NOMO-1 (cell line): ENCODE measurements around the gene MRRF.
"Not testable (repeated sequence)": the region's sequence is repeated elsewhere in the genome, so short reads cannot be mapped to it uniquely, and the experiment has no call there.

Source experiments
- DNase-seq, 2 experiments: peaks; one replicate each; lab custom pipeline; 2025; ENCODE audit not compliant: unreplicated experiment in 2 of 2; lab: John Stamatoyannopoulos, UW

Gene MRRF

GRCh38 chr9:122268041-122268814, 3.5 kb downstream of the MRRF start:
- DNase-seq = no peak

- DNase-seq = no peak
Observed at GRCh38 chr9:122274055-122274454, 9.4 kb downstream of the MRRF start.

- DNase-seq = no peak
Observed at GRCh38 chr9:122276096-122276495, 11.4 kb downstream of the MRRF start.

- no peak for DNase-seq
Observed at GRCh38 chr9:122277285-122277897, 12.7 kb downstream of the MRRF start.

GRCh38 chr9:122281368-122281767, 16.7 kb downstream of the MRRF start:
- DNase-seq = no peak

- peak in 1 of 2 experiments; percentile 10 for DNase-seq
Observed at GRCh38 chr9:122286764-122287163, 22.1 kb downstream of the MRRF start.

GRCh38 chr9:122287214-122287720, 22.6 kb downstream of the MRRF start:
- DNase-seq = no peak

GRCh38 chr9:122291458-122291857, 26.8 kb downstream of the MRRF start:
- no peak for DNase-seq

- DNase-seq = no peak
Observed at GRCh38 chr9:122294531-122294930, 29.8 kb downstream of the MRRF start.

GRCh38 chr9:122297512-122297911, 32.8 kb downstream of the MRRF start:
- DNase-seq = peak; percentile 54 to 60

- DNase-seq = no peak
Observed at GRCh38 chr9:122302237-122303093, 37.8 kb downstream of the MRRF start.

GRCh38 chr9:122307061-122307460, 42.4 kb downstream of the MRRF start:
- DNase-seq = no peak

- no peak for DNase-seq
Observed at GRCh38 chr9:122307925-122308324, 43.2 kb downstream of the MRRF start.

GRCh38 chr9:122309861-122310260, 45.2 kb downstream of the MRRF start:
- DNase-seq = no peak

- no peak for DNase-seq
Observed at GRCh38 chr9:122314165-122314564, 49.5 kb downstream of the MRRF start.

- no peak for DNase-seq
Observed at GRCh38 chr9:122315534-122315933, 50.9 kb downstream of the MRRF start.

- no peak for DNase-seq
Observed at GRCh38 chr9:122318284-122318683, 53.6 kb downstream of the MRRF start.

- DNase-seq = no peak
Observed at GRCh38 chr9:122320413-122320881, 55.8 kb downstream of the MRRF start.

- DNase-seq = no peak
Observed at GRCh38 chr9:122322553-122322952, 57.9 kb downstream of the MRRF start.

- DNase-seq = not testable (repeated sequence)
Observed at GRCh38 chr9:122324665-122325064, 60.0 kb downstream of the MRRF start.

GRCh38 chr9:122325124-122325523, 60.4 kb downstream of the MRRF start:
- DNase-seq = no peak
